A673 (cell line): ENCODE results near the gene MRGPRE. TPM values are rescaled to one million over a fixed set of nuclear protein-coding genes. Genes with fewer than 3 reads are reported as not detected.

ENCODE experiments used
- BruUV-seq: library from RNA; stranded (reverse); fragments of 400-500 nt; replicated peaks from 2 replicates; lab custom pipeline; 2021; lab: Mats Ljungman, UMichigan
- CTCF ChIA-PET: fragments of 300-600 bp; sonication (Branson Sonifier 250); formaldehyde crosslinking; loops from one replicate; lab custom pipeline; 2022; ENCODE audit warnings: antibody characterized with exemption; lab: Charles Lee
- POLR2A ChIA-PET: fragments of 300-600 bp; sonication (Branson Sonifier 250); formaldehyde crosslinking; loops from one replicate; lab custom pipeline; 2022; ENCODE audit warnings: antibody characterized with exemption; ENCODE audit not compliant: low non-redundant PET; lab: Charles Lee
- DNase-seq: peaks from one replicate; pipeline ENCODE4 v3.0.0-alpha.2; 2015; ENCODE audit warnings: low spot score
- H3K27ac ChIP-seq: fragments of 200-600 bp; sonication (generic); 2 replicates; pipeline ENCODE4 v1.5.1; 2016; ENCODE audit warnings: mixed run types, low read depth, mild to moderate bottlenecking, mixed read lengths, antibody characterized with exemption, low read length; ENCODE audit not compliant: poor library complexity, severe bottlenecking
- H3K27me3 ChIP-seq: fragments of 200-600 bp; sonication (generic); replicated peaks from 2 replicates; pipeline ENCODE4 v1.6.1; 2017; ENCODE audit warnings: mixed run types, low read depth, mild to moderate bottlenecking, mixed read lengths, antibody characterized with exemption, low read length; ENCODE audit not compliant: insufficient read depth, poor library complexity
- H3K36me3 ChIP-seq: fragments of 200-600 bp; sonication (generic); 2 replicates; pipeline ENCODE4 v1.6.1; 2016; ENCODE audit warnings: mixed run types, mild to moderate bottlenecking, mixed read lengths, antibody characterized with exemption, low read length; ENCODE audit not compliant: insufficient read depth, poor library complexity, severe bottlenecking
- H3K4me1 ChIP-seq: fragments of 200-600 bp; sonication (generic); 2 replicates; pipeline ENCODE4 v1.6.1; 2017; ENCODE audit warnings: mixed run types, mild to moderate bottlenecking, mixed read lengths, antibody characterized with exemption, low read length; ENCODE audit not compliant: insufficient read depth, poor library complexity, severe bottlenecking
- H3K4me3 ChIP-seq: fragments of 200-600 bp; sonication (generic); 2 replicates; pipeline ENCODE4 v1.5.1; 2016; ENCODE audit warnings: low read depth, mixed run types, mild to moderate bottlenecking, mixed read lengths, low read length; ENCODE audit not compliant: poor library complexity, severe bottlenecking
- H3K9me3 ChIP-seq: fragments of 200-600 bp; sonication (generic); 2 replicates; pipeline ENCODE4 v1.6.1; 2016; ENCODE audit warnings: mixed run types, low read depth, mild to moderate bottlenecking, mixed read lengths, antibody characterized with exemption, low read length; ENCODE audit not compliant: poor library complexity, severe bottlenecking
- EZH2 ChIP-seq: fragments of 200-600 bp; sonication (generic); IDR thresholded peaks from 2 replicates; pipeline ENCODE4 v1.6.1; 2017; ENCODE audit warnings: borderline replicate concordance, low read depth, mild to moderate bottlenecking, mixed read lengths, antibody characterized with exemption, low read length; ENCODE audit not compliant: poor library complexity, severe bottlenecking
- intact Hi-C: fragments of 100-400 bp; cut with micrococcal nuclease; formaldehyde crosslinking; loops from one replicate; pipeline ENCODE4 v1.10.0; 2022; ENCODE audit not compliant: unreplicated experiment
- total RNA-seq: library from RNA; stranded (reverse); gene quantifications from 2 replicates; pipeline ENCODE4 v1.2.3, GENCODE V29; 2021
- TF ChIP-seq, protein P1 (sequence below): fragments of 300-800, 200-600 bp; sonication (generic); conservative IDR thresholded peaks from 2 replicates; pipeline ENCODE4 v1.5.1; 2017; ENCODE audit warnings: low read depth, mild to moderate bottlenecking, antibody characterized with exemption, low read length, moderate library complexity, mixed read lengths

MRGPRE gene
- total RNA-seq, 1 experiment from 2014 or later, result not detected

DNA sequence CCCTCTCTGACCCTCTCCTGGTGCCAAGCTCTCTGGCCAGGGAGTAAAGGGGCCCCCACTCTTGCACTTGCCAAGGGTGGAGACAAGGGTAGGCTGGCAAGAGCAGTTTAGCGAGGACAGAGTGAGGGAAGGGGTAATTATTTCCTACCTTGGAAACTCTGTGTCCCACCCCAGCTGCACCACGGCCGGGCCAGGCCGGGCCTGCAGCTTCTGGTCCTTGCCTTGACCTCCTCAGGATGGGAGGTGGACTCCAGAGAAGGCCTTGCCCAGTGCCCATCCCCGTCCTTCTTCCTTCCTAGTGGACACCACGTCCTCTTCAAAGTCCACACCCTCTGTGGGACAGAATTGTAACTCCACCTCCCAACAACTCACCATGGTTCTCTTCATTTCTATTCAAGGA lies 48.7 kb downstream of the MRGPRE start:
- Histone ChIP-seq H3K27ac (no peak overlapping the region), H3K27me3 (no peaks in the 10 kb centered on the region), H3K4me3 (no peak overlapping the region), H3K9me3 (no peaks in the 10 kb centered on the region), H3K36me3 (no peaks in the 10 kb centered on the region), H3K4me1 (no peaks in the 10 kb centered on the region)
- POLR2A ChIA-PET, result no interaction called here
- intact Hi-C loops, result no loop called here
- no peak for DNase-seq
- no TSS peak for BruUV-seq
- TF ChIP-seq EZH2, result no peak
- TF ChIP-seq, protein P1, sequence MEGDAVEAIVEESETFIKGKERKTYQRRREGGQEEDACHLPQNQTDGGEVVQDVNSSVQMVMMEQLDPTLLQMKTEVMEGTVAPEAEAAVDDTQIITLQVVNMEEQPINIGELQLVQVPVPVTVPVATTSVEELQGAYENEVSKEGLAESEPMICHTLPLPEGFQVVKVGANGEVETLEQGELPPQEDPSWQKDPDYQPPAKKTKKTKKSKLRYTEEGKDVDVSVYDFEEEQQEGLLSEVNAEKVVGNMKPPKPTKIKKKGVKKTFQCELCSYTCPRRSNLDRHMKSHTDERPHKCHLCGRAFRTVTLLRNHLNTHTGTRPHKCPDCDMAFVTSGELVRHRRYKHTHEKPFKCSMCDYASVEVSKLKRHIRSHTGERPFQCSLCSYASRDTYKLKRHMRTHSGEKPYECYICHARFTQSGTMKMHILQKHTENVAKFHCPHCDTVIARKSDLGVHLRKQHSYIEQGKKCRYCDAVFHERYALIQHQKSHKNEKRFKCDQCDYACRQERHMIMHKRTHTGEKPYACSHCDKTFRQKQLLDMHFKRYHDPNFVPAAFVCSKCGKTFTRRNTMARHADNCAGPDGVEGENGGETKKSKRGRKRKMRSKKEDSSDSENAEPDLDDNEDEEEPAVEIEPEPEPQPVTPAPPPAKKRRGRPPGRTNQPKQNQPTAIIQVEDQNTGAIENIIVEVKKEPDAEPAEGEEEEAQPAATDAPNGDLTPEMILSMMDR, result no peak
- CTCF ChIA-PET, result no interaction called here

DNA sequence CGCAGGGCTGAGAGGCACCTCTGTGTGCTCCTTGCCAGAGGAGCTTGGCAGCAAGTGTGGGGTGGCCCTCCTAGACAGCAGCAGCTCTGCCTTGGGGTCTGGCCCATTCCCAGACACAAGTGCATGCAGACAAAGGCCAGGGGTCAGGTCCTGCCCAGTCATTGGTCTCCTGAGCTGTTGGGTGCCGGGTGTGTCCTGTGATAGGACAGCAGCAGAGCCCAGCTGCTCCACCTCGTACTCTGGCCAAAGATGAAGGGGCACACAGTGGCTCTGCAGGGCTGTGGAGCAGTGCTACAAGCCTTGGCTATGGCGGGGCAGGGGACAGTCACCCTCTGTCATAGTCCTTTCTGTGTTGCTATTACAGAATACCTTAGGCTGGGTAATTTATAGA lies 49.8 kb downstream of the MRGPRE start:
- no TSS peak for BruUV-seq
- no peak for DNase-seq
- intact Hi-C loops, result no loop called here

DNA sequence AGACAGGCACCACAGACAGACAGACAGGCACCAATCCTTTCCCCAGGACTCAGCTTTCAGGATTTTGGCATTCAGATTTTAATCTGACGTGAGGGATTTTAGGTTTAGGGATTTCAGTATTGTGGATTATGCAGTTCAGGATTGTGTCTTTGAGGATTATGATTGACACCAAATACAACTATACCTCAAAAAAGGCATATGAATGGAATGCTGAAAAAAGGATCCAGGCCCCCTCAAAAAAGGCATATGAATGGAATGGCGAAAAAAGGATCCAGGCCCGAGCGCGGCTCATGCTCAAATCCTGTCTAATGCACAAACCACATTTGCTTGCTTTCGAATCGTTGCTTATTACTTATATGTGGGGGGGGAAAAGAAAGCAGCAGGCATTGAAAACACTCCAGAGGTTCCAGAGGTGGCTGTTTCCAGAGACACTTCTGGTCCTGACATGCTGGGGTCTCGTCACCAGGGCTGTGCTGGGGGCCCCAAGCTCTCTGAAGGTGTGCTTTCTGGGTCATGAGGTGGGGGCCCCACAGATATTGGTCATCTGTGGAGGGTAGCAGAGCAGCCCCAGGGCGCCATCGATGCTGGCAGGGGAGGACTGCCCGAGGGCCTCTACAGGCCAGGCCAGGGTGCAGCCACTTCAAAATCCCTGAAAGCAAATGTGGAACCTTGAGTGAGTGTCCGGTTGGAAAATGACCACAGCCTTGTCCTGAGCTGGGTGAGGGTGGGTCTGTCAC lies 50.3 kb downstream of the MRGPRE start:
- Histone ChIP-seq H3K4me1 (no peaks in the 10 kb centered on the region), H3K4me3 (no peak overlapping the region), H3K36me3 (no peaks in the 10 kb centered on the region), H3K27me3 (no peaks in the 10 kb centered on the region), H3K27ac (no peak overlapping the region), H3K9me3 (peaks cover 3% of the 10 kb centered on the region)
- no peak for TF ChIP-seq EZH2
- TF ChIP-seq, protein P1, result no peak
- DNase-seq, result no peak
- ChIA-PET CTCF (no interaction called here), POLR2A (no interaction called here)
- no TSS peak for BruUV-seq
- intact Hi-C loops, result no loop called here

More for the DNA sequence above, 49.8 kb downstream of the MRGPRE start:
- TF ChIP-seq, protein P1, result no peak
- no peak for TF ChIP-seq EZH2
- ChIA-PET POLR2A (no interaction called here), CTCF (no interaction called here)
- no peaks in the 10 kb centered on the region for H3K4me1 ChIP-seq
- H3K9me3 ChIP-seq, result no peaks in the 10 kb centered on the region
- no peak overlapping the region for H3K27ac ChIP-seq
- no peaks in the 10 kb centered on the region for H3K36me3 ChIP-seq
- H3K4me3 ChIP-seq, result no peak overlapping the region
- H3K27me3 ChIP-seq, result no peaks in the 10 kb centered on the region
